Adrenal gland (tissue), 12 donors: ENCODE results near the gene NDUFAF4. TPM values are rescaled to one million over a fixed set of nuclear protein-coding genes. Genes with fewer than 3 reads are reported as not detected.

Source experiments
- DNase-seq, 7 donors: peaks; one replicate each; pipeline ENCODE4 v3.0.0-alpha.2; 2019 to 2020
- H3K27ac ChIP-seq, 5 donors: fragments of 200-600 bp; sonication (generic) in 4 of 5; 1 replicate in 3 of 5; 2 replicates in 2 of 5; pipeline versions ENCODE4 v1.5.1 to v1.8.0; 2016 to 2020; ENCODE audit warnings: mild to moderate bottlenecking in 1 of 5
- H3K27me3 ChIP-seq: fragments of 200-600 bp; 2 replicates; pipeline ENCODE4 v1.8.0; 2021
- H3K36me3 ChIP-seq, 2 donors: fragments of 200-600 bp; replicated peaks in 1 of 2; 1 replicate in 1 of 2; 2 replicates in 1 of 2; pipeline versions ENCODE4 v1.5.1 to v1.8.0; 2018 to 2022
- H3K4me1 ChIP-seq, 2 donors: fragments of 200-600 bp; replicated peaks in 1 of 2; 1 replicate in 1 of 2; 2 replicates in 1 of 2; pipeline versions ENCODE4 v1.5.1 to v1.8.0; 2018 to 2021
- H3K4me3 ChIP-seq, 4 donors: fragments of 200-600 bp; sonication (generic) in 3 of 4; one replicate each; pipeline ENCODE4 v1.5.1; 2016 to 2018
- H3K9me3 ChIP-seq, 3 donors: fragments of 200-600 bp; sonication (generic) in 1 of 3; replicated peaks in 1 of 3; 1 replicate in 2 of 3; 2 replicates in 1 of 3; pipeline versions ENCODE4 v1.5.1 to v1.8.0; 2016 to 2021
- POLR2A ChIP-seq, 2 donors: fragments of 450-650 bp; IDR thresholded peaks; one replicate each; pipeline ENCODE4 v1.6.1; 2017; ENCODE audit warnings: antibody characterized with exemption in 2 of 2, mild to moderate bottlenecking in 2 of 2, moderate library complexity in 1 of 2
- WGBS, 4 donors: extraction: QIAGEN DNeasy Blood & Tissue Kit in 2 of 4; methylation state at CpG; one replicate each; pipeline versions ENCODE4 v1.1.5 to v1.1.7; 2013 to 2017; 5-methylcytosine and 5-hydroxymethylcytosine counted together
- intact Hi-C, 2 donors: fragments of 100-400 bp; cut with DNase I; formaldehyde crosslinking; loops; one replicate each; pipeline versions ENCODE4 v1.14.1 to v1.15.0; 2022 to 2023
- polyA plus RNA-seq, 3 donors: library from polyadenylated mRNA; stranded (reverse); fragments of 200-250 nt in 2 of 3; fragments of 350-450 nt in 1 of 3; fragmentation: Illumina TruSeq in 1 of 3; extraction: RNeasy Lipid Tissue Mini Kit (QIAGEN cat#74804) in 1 of 3; gene quantifications; one replicate each; pipeline ENCODE4 v1.2.3, GENCODE V29; 2013 to 2014
- total RNA-seq, 9 donors: library from RNA; depleted of rRNA in 4 of 9; stranded (reverse); fragments of >200 nt in 4 of 9; fragments of 120-200 nt in 1 of 9; fragmentation: NEBNext Ultra II Directional in 1 of 9; extraction: Animal tissue kit (Norgen Biotek cat#: 25700) in 1 of 9; gene quantifications; one replicate each; pipeline versions ENCODE4 v1.1.0 to v1.2.4, GENCODE V29; 2013 to 2023
- TF ChIP-seq, protein P1 (sequence below), 6 experiments: fragments of 450-650 bp in 4 of 6; fragments of 200-600 bp in 2 of 6; sonication (generic) in 1 of 6; IDR thresholded peaks; 1 replicate in 5 of 6; 2 replicates in 1 of 6; pipeline versions ENCODE4 v1.5.1 to v1.8.0; 2016 to 2021; ENCODE audit warnings: antibody characterized with exemption in 6 of 6, mild to moderate bottlenecking in 2 of 6, moderate library complexity in 1 of 6
- donor health status: healthy with polysubstance abuse.
- donor health status: Bipolar disorder and iron deficiency.
- donor health status: DM: yes; HTN: yes; CAD: no.
- donor health status: DM: no; HTN: no; CAD: no.
- donor health status: DM: no; HTN: no; CAD: no.
- donor health status: DM: yes; HTN: yes; CAD: no.

Gene NDUFAF4
- total and polyA plus RNA-seq, 12 donors, result 11.4 to 73.5 (median 28.5) TPM

DNA sequence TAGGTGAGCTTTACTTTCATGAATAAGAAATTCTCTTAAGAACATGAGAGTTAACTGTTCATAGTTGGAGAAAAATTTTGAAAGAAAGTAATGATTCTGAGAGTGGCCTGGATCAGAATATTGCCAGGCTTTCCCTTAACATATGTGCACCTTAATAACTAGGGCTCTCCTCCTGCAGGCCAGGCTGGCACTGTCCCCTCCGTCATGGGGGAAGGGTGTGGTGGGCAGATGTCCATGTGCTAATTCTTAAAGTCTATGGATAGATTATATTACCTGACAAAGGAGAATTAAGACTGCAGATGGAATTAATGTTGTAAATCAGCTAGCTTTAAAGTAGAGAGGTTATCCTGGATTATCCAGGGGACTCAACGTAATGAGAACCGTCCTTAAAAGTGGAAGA is 15.9 kb upstream of the NDUFAF4 start:
- TF ChIP-seq, protein P1, sequence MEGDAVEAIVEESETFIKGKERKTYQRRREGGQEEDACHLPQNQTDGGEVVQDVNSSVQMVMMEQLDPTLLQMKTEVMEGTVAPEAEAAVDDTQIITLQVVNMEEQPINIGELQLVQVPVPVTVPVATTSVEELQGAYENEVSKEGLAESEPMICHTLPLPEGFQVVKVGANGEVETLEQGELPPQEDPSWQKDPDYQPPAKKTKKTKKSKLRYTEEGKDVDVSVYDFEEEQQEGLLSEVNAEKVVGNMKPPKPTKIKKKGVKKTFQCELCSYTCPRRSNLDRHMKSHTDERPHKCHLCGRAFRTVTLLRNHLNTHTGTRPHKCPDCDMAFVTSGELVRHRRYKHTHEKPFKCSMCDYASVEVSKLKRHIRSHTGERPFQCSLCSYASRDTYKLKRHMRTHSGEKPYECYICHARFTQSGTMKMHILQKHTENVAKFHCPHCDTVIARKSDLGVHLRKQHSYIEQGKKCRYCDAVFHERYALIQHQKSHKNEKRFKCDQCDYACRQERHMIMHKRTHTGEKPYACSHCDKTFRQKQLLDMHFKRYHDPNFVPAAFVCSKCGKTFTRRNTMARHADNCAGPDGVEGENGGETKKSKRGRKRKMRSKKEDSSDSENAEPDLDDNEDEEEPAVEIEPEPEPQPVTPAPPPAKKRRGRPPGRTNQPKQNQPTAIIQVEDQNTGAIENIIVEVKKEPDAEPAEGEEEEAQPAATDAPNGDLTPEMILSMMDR (IDR thresholded peaks at IDR 0.05), result no peak
- no peak for TF ChIP-seq POLR2A (IDR thresholded peaks at IDR 0.05)
- WGBS, 4 donors, result 61 to 73% (median 67%) methylated on average over 3 of the region's 3 CpGs

DNA sequence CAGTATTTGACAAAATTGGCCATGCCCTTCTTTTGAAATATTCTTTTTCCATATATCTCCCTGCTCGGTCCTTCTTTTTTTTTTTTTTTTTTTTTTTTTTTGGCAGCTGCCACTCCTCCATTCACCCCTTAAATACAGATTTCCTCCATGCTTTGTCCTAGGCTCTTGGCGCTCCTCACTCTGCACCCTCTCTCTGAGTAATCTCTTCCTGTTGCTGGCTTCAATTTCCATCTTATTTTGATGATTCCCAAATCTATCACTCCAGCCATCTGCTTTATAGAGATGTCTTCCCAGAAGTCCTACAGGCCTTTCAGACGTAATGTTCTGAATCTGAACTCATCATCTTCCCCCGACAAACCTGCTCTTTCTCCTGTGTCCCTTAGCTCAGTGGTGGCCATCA is 14.1 kb upstream of the NDUFAF4 start:
- TF ChIP-seq, protein P1 (IDR thresholded peaks at IDR 0.05), result no peak
- TF ChIP-seq POLR2A (IDR thresholded peaks at IDR 0.05), result no peak
- no peaks in the 10 kb centered on the region for H3K9me3 ChIP-seq
- H3K4me3 ChIP-seq, result no peak overlapping the region
- H3K36me3 ChIP-seq, result no peaks in the 10 kb centered on the region
- no peak for DNase-seq
- 76 to 86% (median 83%) methylated on average over 4 of the region's 4 CpGs for WGBS, 4 donors
- no peak overlapping the region for H3K27ac ChIP-seq
- H3K4me1 ChIP-seq, result no peaks in the 10 kb centered on the region
- H3K27me3 ChIP-seq, result peaks cover 4% of the 10 kb centered on the region
- intact Hi-C loops, result no loop called here

More for the DNA sequence above, 15.9 kb upstream of the NDUFAF4 start:
- no peak for DNase-seq
- Histone ChIP-seq H3K4me1 (no peaks in the 10 kb centered on the region), H3K27me3 (peaks cover 4% of the 10 kb centered on the region), H3K9me3 (no peaks in the 10 kb centered on the region), H3K27ac (no peak overlapping the region), H3K4me3 (no peak overlapping the region), H3K36me3 (no peaks in the 10 kb centered on the region)
- intact Hi-C loops, result no loop called here

DNA sequence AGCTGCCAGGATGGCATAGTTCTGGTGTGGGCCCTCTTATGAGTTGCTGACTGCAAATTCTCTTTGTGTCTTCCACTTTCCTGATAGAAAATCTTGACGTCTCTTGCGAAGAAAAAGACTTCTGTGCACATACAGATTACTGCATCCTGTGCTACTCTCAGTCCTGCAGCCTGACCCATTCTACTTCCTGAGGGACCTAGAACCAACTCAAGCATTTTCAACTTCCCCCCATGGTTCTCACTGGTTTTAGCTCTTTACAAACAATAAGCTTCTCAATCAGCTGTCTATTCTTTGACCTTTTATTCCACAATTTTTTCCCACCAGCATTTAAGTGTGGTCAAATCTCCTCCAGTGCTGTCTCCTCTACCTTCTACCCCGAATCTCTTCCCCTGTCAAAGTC is 13.5 kb upstream of the NDUFAF4 start:
- intact Hi-C loops, result no loop called here
- no peaks in the 10 kb centered on the region for H3K4me1 ChIP-seq
- no peaks in the 10 kb centered on the region for H3K9me3 ChIP-seq
- H3K27me3 ChIP-seq, result peaks cover 4% of the 10 kb centered on the region
- DNase-seq, result no peak
- no peak for TF ChIP-seq POLR2A (IDR thresholded peaks at IDR 0.05)
- TF ChIP-seq, protein P1 (IDR thresholded peaks at IDR 0.05), result no peak
- WGBS, 4 donors, result 55 to 80% (median 71%) methylated on average over 3 of the region's 3 CpGs
- no peaks in the 10 kb centered on the region for H3K36me3 ChIP-seq
- H3K4me3 ChIP-seq, result no peak overlapping the region
- no peak overlapping the region for H3K27ac ChIP-seq

DNA sequence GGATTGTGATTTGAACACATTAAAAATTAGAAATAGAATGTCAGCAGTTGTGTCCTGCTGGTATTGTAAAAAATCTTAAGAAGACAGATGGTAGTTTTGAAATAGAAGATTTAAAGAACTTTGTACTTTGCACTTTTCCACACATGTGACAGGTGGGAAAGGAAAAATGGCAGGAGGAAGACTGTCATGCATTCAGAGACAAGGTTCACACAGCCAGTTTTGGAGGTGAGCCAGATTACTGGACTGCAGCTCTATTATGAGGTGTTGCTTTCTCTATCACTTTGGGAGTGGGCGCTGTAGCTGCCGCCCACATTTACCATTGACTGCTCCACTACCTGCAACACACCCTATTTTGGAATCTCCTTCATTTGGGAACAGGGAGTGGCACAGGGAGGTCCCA is 12.1 kb upstream of the NDUFAF4 start:
- Histone ChIP-seq H3K27me3 (peaks cover 4% of the 10 kb centered on the region), H3K9me3 (no peaks in the 10 kb centered on the region), H3K4me3 (no peak overlapping the region), H3K4me1 (no peaks in the 10 kb centered on the region), H3K27ac (no peak overlapping the region), H3K36me3 (no peaks in the 10 kb centered on the region)
- DNase-seq, result no peak
- intact Hi-C loops, result loop anchor here in 1 of 2 donors (10.0 kb wide), 1 partner anchor 145 kb away; no protein-coding TSS in a partner anchor
- WGBS, 4 donors, result 72 to 88% (median 79%) methylated on average over 2 of the region's 2 CpGs
- TF ChIP-seq POLR2A (IDR thresholded peaks at IDR 0.05), result no peak
- TF ChIP-seq, protein P1 (IDR thresholded peaks at IDR 0.05), result no peak
